ENCODE measurements around the gene CCDC71L. TPM values are rescaled to one million over a fixed set of nuclear protein-coding genes. Genes with fewer than 3 reads are reported as not detected.

The CCDC71L gene
- total and polyA plus RNA-seq, 2 experiments from 2014 or later: 14.8 to 24.3 TPM

- H3K79me2 ChIP-seq: no peaks in the 10 kb centered on the region
- H2AFZ ChIP-seq: no peak overlapping the region
- 70% methylated on average over 1 of the region's 1 CpG for WGBS (ENCODE audit: low lambda C conversion rate, missing lambda C conversion rate)
- H3K9me2 ChIP-seq (replicated peaks; ENCODE audit: insufficient read depth): no peaks in the 10 kb centered on the region
- H3K9me3 ChIP-seq (ENCODE audit: low read depth): no peaks in the 10 kb centered on the region
- H3K4me1 ChIP-seq (ENCODE audit: insufficient read depth): peaks cover 28% of the 10 kb centered on the region
- H3K4me3 ChIP-seq: no peak overlapping the region
- H4K20me1 ChIP-seq (ENCODE audit: insufficient read depth, poor library complexity, severe bottlenecking): no peaks in the 10 kb centered on the region
- no peaks in the 10 kb centered on the region for H3K36me3 ChIP-seq (replicated peaks; ENCODE audit: insufficient read depth, low read depth)
- H3K4me2 ChIP-seq: peak overlapping the region; percentile 19
- TF ChIP-seq EZH2phosphoT487 (IDR thresholded peaks at IDR 0.05; ENCODE audit: low read depth, severe bottlenecking, unreplicated experiment) (no peak), CTCF (IDR thresholded peaks at IDR 0.05; ENCODE audit: poor library complexity) (no peak), EZH2 (IDR thresholded peaks at IDR 0.05; ENCODE audit: borderline replicate concordance) (no peak)
- H3K27me3 ChIP-seq: no peaks in the 10 kb centered on the region
- DNase-seq (ENCODE audit: low spot score): peak; percentile 59
- H3K27ac ChIP-seq: peak overlapping the region; percentile 74
These were observed 52.3 kb downstream of the CCDC71L start for GRCh38 chr7:106608661-106609060.

Other genes with a start within 250 kb of the CCDC71L start
- 0.03 and 0.04 TPM in 2 replicates for gene PIK3CG, start 204.1 kb upstream of the CCDC71L start, total RNA-seq
- 0.25 and 0.56 TPM in 2 replicates for gene PIK3CG, start 204.1 kb upstream of the CCDC71L start, polyA plus RNA-seq

Measured in hepatocyte (in vitro differentiated cells).